ENCODE results near the gene RSL1D1. TPM values are rescaled to one million over a fixed set of nuclear protein-coding genes. Genes with fewer than 3 reads are reported as not detected.

RSL1D1 gene
- total and polyA plus RNA-seq, 9 of the 15 experiments (the other 6 are each of a cell fraction or from before 2014, with no cell fraction given), result 259 to 753 (median 373) TPM

- BruUV-seq (replicated peaks), result no TSS peak
Observed at GRCh38 chr16:11784038-11784369, 67.3 kb downstream of the RSL1D1 start.

More at GRCh38 chr16:11784038-11784369, 67.3 kb downstream of the RSL1D1 start:
- H2AFZ ChIP-seq (ENCODE audit: low read depth, low read length), result no peak overlapping the region
- H3K36me3 ChIP-seq (ENCODE audit: control insufficient read depth, insufficient read depth, low read length), result peaks cover 32% of the 10 kb centered on the region; the same call in 2 of the 3 replicates
- H3K79me2 ChIP-seq (ENCODE audit: control insufficient read depth, insufficient read depth, low read length), result peaks cover 79% of the 10 kb centered on the region
- H3K4me3 ChIP-seq, result no peak overlapping the region
- peaks cover 7 to 19% of the 10 kb centered on the region in 2 experiments for H3K4me1 ChIP-seq (replicated peaks in 1 of 2; ENCODE audit: control insufficient read depth in 2 of 2, insufficient read depth in 2 of 2, low read length in 2 of 2)
- peaks cover 10% of the 10 kb centered on the region; the same call in 1 of the 2 replicates for H4K20me1 ChIP-seq (replicated peaks; ENCODE audit: control insufficient read depth, insufficient read depth, low read length)
- no peak for FAIRE-seq
- no peak for DNase-seq (ENCODE audit: extremely low read depth in 1 of 4, low spot score in 3 of 4)
- no peaks in the 10 kb centered on the region for H3K27me3 ChIP-seq (ENCODE audit: control insufficient read depth in 2 of 2, insufficient read depth in 2 of 2, low read length in 2 of 2)
- peak overlapping the region; percentile 15; the same call in 1 of the 3 replicates for H3K27ac ChIP-seq (ENCODE audit: extremely low read depth, low read depth, low read length)
- intact Hi-C loops (cut with micrococcal nuclease), result no loop called here
- in situ Hi-C loops (cut with MboI), result no loop called here
- no peaks in the 10 kb centered on the region for H3K9me3 ChIP-seq (replicated peaks; ENCODE audit: control insufficient read depth, insufficient read depth, low read depth, low read length)
- H3K9me1 ChIP-seq (ENCODE audit: control insufficient read depth, insufficient read depth, low read length), result no peaks in the 10 kb centered on the region
- peak overlapping the region; percentile 72; the same call in 1 of the 2 replicates for H3K4me2 ChIP-seq (ENCODE audit: insufficient read depth, low read length)
- ChIA-PET CTCF (ENCODE audit: low intra/inter-chr PET ratio) (no interaction called here), POLR2A (interaction anchor here (0.6 to 1.5 kb wide), 4 partner anchors 12 to 41 kb away, joined by 3 to 5 read pairs (median 4); partner anchors contain the start of genes TXNDC11 and ZC3H7A)
- ATAC-seq, result no peak
- H3K9ac ChIP-seq (ENCODE audit: insufficient read depth in 1 of 2, low read depth in 2 of 2, low read length in 2 of 2), result peak overlapping the region in 1 of 2 experiments; percentile 45; a peak in 1 of 4 replicates
- TF ChIP-seq TCF7L2 (IDR thresholded peaks at IDR 0.05; ENCODE audit: low read depth, low read length), result no peak
- TF ChIP-seq ZFP36 (IDR thresholded peaks at IDR 0.05; ENCODE audit: low read depth, low read length, partially characterized antibody), result no peak
- no peak for TF ChIP-seq NR4A1 (CRISPR knock-in tag; IDR thresholded peaks at IDR 0.05)
- no peak for TF ChIP-seq NR4A1 (tag; IDR thresholded peaks at IDR 0.05)
- no peak for TF ChIP-seq CHAMP1 (IDR thresholded peaks at IDR 0.05)
- TF ChIP-seq POLR3A (IDR thresholded peaks at IDR 0.05; ENCODE audit: borderline replicate concordance, extremely low read depth, insufficient read depth, insufficient read length), result no peak
- no peak for TF ChIP-seq SOX6 (IDR thresholded peaks at IDR 0.05)
- TF ChIP-seq HCFC1 (IDR thresholded peaks at IDR 0.05; ENCODE audit: low read depth, low read length), result no peak
- TF ChIP-seq XRCC4 (IDR thresholded peaks at IDR 0.05; ENCODE audit: extremely low read depth, insufficient read depth, insufficient read length), result no peak

Other genes starting within 250 kb of the RSL1D1 start
- gene SNN, start 183.1 kb downstream of the RSL1D1 start, total RNA-seq (2014; rRNA removed), result 1.4 and 2.4 TPM in 2 replicates
- gene SNN, start 183.1 kb downstream of the RSL1D1 start, total RNA-seq (2014; rRNA removed; fragmentation: Illumina TruSeq; extraction: Trizol), result 1.5 and 1.6 TPM in 2 replicates
- gene SNN, start 183.1 kb downstream of the RSL1D1 start, total RNA-seq (2015; rRNA removed; fragmentation: Illumina TruSeq; extraction: Trizol), result 2.8 and 3.0 TPM in 2 replicates
- gene SNN, start 183.1 kb downstream of the RSL1D1 start, total RNA-seq (2021), result 2.0 and 2.9 TPM in 2 replicates
- gene SNN, start 183.1 kb downstream of the RSL1D1 start, polyA plus RNA-seq (2011; rRNA removed), result 2.2 and 2.3 TPM in 2 replicates
- 1.9 and 2.6 TPM in 2 replicates for gene SNN, start 183.1 kb downstream of the RSL1D1 start, polyA plus RNA-seq (2014; fragmentation: Illumina TruSeq; extraction: Trizol)
- gene SNN, start 183.1 kb downstream of the RSL1D1 start, polyA plus RNA-seq (2014; fragmentation: Nextera tagmentation; extraction: Ambion mirVana), result under 1 TPM; 0.07 to 0.22 TPM
- 1.9 and 2.5 TPM in 2 replicates for gene SNN, start 183.1 kb downstream of the RSL1D1 start, polyA plus RNA-seq (2014; rRNA removed)
- gene TXNDC11, start 108.7 kb downstream of the RSL1D1 start, total RNA-seq (2014; rRNA removed), result 26.2 and 32.9 TPM in 2 replicates
- gene TXNDC11, start 108.7 kb downstream of the RSL1D1 start, total RNA-seq (2014; rRNA removed; fragmentation: Illumina TruSeq; extraction: Trizol), result 17.8 TPM in 2 replicates
- gene TXNDC11, start 108.7 kb downstream of the RSL1D1 start, total RNA-seq (2015; rRNA removed; fragmentation: Illumina TruSeq; extraction: Trizol), result 28.2 and 28.6 TPM in 2 replicates
- 25.4 and 26.2 TPM in 2 replicates for gene TXNDC11, start 108.7 kb downstream of the RSL1D1 start, total RNA-seq (2021)
- gene TXNDC11, start 108.7 kb downstream of the RSL1D1 start, polyA plus RNA-seq (2011; rRNA removed), result 32.6 and 35.8 TPM in 2 replicates
- 27.7 and 29.2 TPM in 2 replicates for gene TXNDC11, start 108.7 kb downstream of the RSL1D1 start, polyA plus RNA-seq (2014; fragmentation: Illumina TruSeq; extraction: Trizol)
- 1 to 10 TPM in 1 of 2 experiments, under 1 TPM in 1; 0.66 to 2.3 TPM for gene TXNDC11, start 108.7 kb downstream of the RSL1D1 start, polyA plus RNA-seq (2014; fragmentation: Nextera tagmentation; extraction: Ambion mirVana)
- gene TXNDC11, start 108.7 kb downstream of the RSL1D1 start, polyA plus RNA-seq (2014; rRNA removed), result 22.2 and 32.3 TPM in 2 replicates
- 19.8 and 21.7 TPM in 2 replicates for gene ZC3H7A, start 54.3 kb downstream of the RSL1D1 start, total RNA-seq (2014; rRNA removed)
- 23.7 and 27.1 TPM in 2 replicates for gene ZC3H7A, start 54.3 kb downstream of the RSL1D1 start, total RNA-seq (2014; rRNA removed; fragmentation: Illumina TruSeq; extraction: Trizol)
- 26.4 and 28.2 TPM in 2 replicates for gene ZC3H7A, start 54.3 kb downstream of the RSL1D1 start, total RNA-seq (2015; rRNA removed; fragmentation: Illumina TruSeq; extraction: Trizol)
- 37.1 and 39.4 TPM in 2 replicates for gene ZC3H7A, start 54.3 kb downstream of the RSL1D1 start, total RNA-seq (2021)
- 30.7 and 31.3 TPM in 2 replicates for gene ZC3H7A, start 54.3 kb downstream of the RSL1D1 start, polyA plus RNA-seq (2011; rRNA removed)
- gene ZC3H7A, start 54.3 kb downstream of the RSL1D1 start, polyA plus RNA-seq (2014; fragmentation: Illumina TruSeq; extraction: Trizol), result 40.0 and 49.1 TPM in 2 replicates
- 10 to 100 TPM; 22.5 to 23.1 TPM for gene ZC3H7A, start 54.3 kb downstream of the RSL1D1 start, polyA plus RNA-seq (2014; fragmentation: Nextera tagmentation; extraction: Ambion mirVana)
- gene ZC3H7A, start 54.3 kb downstream of the RSL1D1 start, polyA plus RNA-seq (2014; rRNA removed), result 26.0 and 35.8 TPM in 2 replicates
- 107 TPM in 2 replicates for gene GSPT1, start 64.4 kb upstream of the RSL1D1 start, total RNA-seq (2014; rRNA removed)
- gene GSPT1, start 64.4 kb upstream of the RSL1D1 start, total RNA-seq (2014; rRNA removed; fragmentation: Illumina TruSeq; extraction: Trizol), result 151 and 161 TPM in 2 replicates
- gene GSPT1, start 64.4 kb upstream of the RSL1D1 start, total RNA-seq (2015; rRNA removed; fragmentation: Illumina TruSeq; extraction: Trizol), result 147 and 148 TPM in 2 replicates
- gene GSPT1, start 64.4 kb upstream of the RSL1D1 start, total RNA-seq (2021), result 210 and 219 TPM in 2 replicates
- gene GSPT1, start 64.4 kb upstream of the RSL1D1 start, polyA plus RNA-seq (2011; rRNA removed), result 126 and 162 TPM in 2 replicates
- 219 and 269 TPM in 2 replicates for gene GSPT1, start 64.4 kb upstream of the RSL1D1 start, polyA plus RNA-seq (2014; fragmentation: Illumina TruSeq; extraction: Trizol)
- 10 to 100 TPM; 63.8 to 75.0 TPM for gene GSPT1, start 64.4 kb upstream of the RSL1D1 start, polyA plus RNA-seq (2014; fragmentation: Nextera tagmentation; extraction: Ambion mirVana)
- gene GSPT1, start 64.4 kb upstream of the RSL1D1 start, polyA plus RNA-seq (2014; rRNA removed), result 111 and 132 TPM in 2 replicates
- 0.86 and 1.4 TPM in 2 replicates for gene NPIPB2, start 90.5 kb upstream of the RSL1D1 start, total RNA-seq (2014; rRNA removed)
- gene NPIPB2, start 90.5 kb upstream of the RSL1D1 start, total RNA-seq (2014; rRNA removed; fragmentation: Illumina TruSeq; extraction: Trizol), result 1.8 and 1.9 TPM in 2 replicates
- 2.9 and 3.4 TPM in 2 replicates for gene NPIPB2, start 90.5 kb upstream of the RSL1D1 start, total RNA-seq (2015; rRNA removed; fragmentation: Illumina TruSeq; extraction: Trizol)
- gene NPIPB2, start 90.5 kb upstream of the RSL1D1 start, total RNA-seq (2021), result 2.9 and 4.1 TPM in 2 replicates
- 1.0 and 1.9 TPM in 2 replicates for gene NPIPB2, start 90.5 kb upstream of the RSL1D1 start, polyA plus RNA-seq (2011; rRNA removed)
- 0.58 and 0.91 TPM in 2 replicates for gene NPIPB2, start 90.5 kb upstream of the RSL1D1 start, polyA plus RNA-seq (2014; fragmentation: Illumina TruSeq; extraction: Trizol)
- under 1 TPM in 1 of 2 experiments, not detected in 1; 0.21 TPM for gene NPIPB2, start 90.5 kb upstream of the RSL1D1 start, polyA plus RNA-seq (2014; fragmentation: Nextera tagmentation; extraction: Ambion mirVana)
- 1.9 and 3.6 TPM in 2 replicates for gene NPIPB2, start 90.5 kb upstream of the RSL1D1 start, polyA plus RNA-seq (2014; rRNA removed)
- not detected in 2 replicates for gene TNFRSF17, start 113.7 kb upstream of the RSL1D1 start, total RNA-seq (2014; rRNA removed)
- gene TNFRSF17, start 113.7 kb upstream of the RSL1D1 start, total RNA-seq (2014; rRNA removed; fragmentation: Illumina TruSeq; extraction: Trizol), result not detected in 2 replicates
- not detected in 2 replicates for gene TNFRSF17, start 113.7 kb upstream of the RSL1D1 start, total RNA-seq (2015; rRNA removed; fragmentation: Illumina TruSeq; extraction: Trizol)
- not detected in 2 replicates for gene TNFRSF17, start 113.7 kb upstream of the RSL1D1 start, total RNA-seq (2021)
- gene TNFRSF17, start 113.7 kb upstream of the RSL1D1 start, polyA plus RNA-seq (2011; rRNA removed), result not detected in 2 replicates
- gene TNFRSF17, start 113.7 kb upstream of the RSL1D1 start, polyA plus RNA-seq (2014; fragmentation: Illumina TruSeq; extraction: Trizol), result not detected in 2 replicates
- gene TNFRSF17, start 113.7 kb upstream of the RSL1D1 start, polyA plus RNA-seq (2014; fragmentation: Nextera tagmentation; extraction: Ambion mirVana), result not detected
- not detected in 2 replicates for gene TNFRSF17, start 113.7 kb upstream of the RSL1D1 start, polyA plus RNA-seq (2014; rRNA removed)
- gene SNX29, start 125.2 kb upstream of the RSL1D1 start, total RNA-seq (2014; rRNA removed), result 4.5 and 8.3 TPM in 2 replicates
- gene SNX29, start 125.2 kb upstream of the RSL1D1 start, total RNA-seq (2014; rRNA removed; fragmentation: Illumina TruSeq; extraction: Trizol), result 4.8 and 5.4 TPM in 2 replicates
- gene SNX29, start 125.2 kb upstream of the RSL1D1 start, total RNA-seq (2015; rRNA removed; fragmentation: Illumina TruSeq; extraction: Trizol), result 6.9 and 7.2 TPM in 2 replicates
- 10.2 and 12.8 TPM in 2 replicates for gene SNX29, start 125.2 kb upstream of the RSL1D1 start, total RNA-seq (2021)
- gene SNX29, start 125.2 kb upstream of the RSL1D1 start, polyA plus RNA-seq (2011; rRNA removed), result 4.8 and 6.5 TPM in 2 replicates
- gene SNX29, start 125.2 kb upstream of the RSL1D1 start, polyA plus RNA-seq (2014; fragmentation: Illumina TruSeq; extraction: Trizol), result 4.8 TPM in 2 replicates
- gene SNX29, start 125.2 kb upstream of the RSL1D1 start, polyA plus RNA-seq (2014; fragmentation: Nextera tagmentation; extraction: Ambion mirVana), result 1 to 10 TPM; 1.5 to 5.5 TPM
- gene SNX29, start 125.2 kb upstream of the RSL1D1 start, polyA plus RNA-seq (2014; rRNA removed), result 3.7 and 4.1 TPM in 2 replicates

All from K562 (cell line).